Brain pericyte (primary cell): ENCODE results near the gene YIF1A.
"Not testable (repeated sequence)": the region's sequence is repeated elsewhere in the genome, so short reads cannot be mapped to it uniquely, and the experiment has no call there.

Experiments used
- DNase-seq: peaks from one replicate; pipeline ENCODE4 v3.0.0-alpha.2; 2012; ENCODE audit warnings: low read depth, low spot score

YIF1A gene

DNA sequence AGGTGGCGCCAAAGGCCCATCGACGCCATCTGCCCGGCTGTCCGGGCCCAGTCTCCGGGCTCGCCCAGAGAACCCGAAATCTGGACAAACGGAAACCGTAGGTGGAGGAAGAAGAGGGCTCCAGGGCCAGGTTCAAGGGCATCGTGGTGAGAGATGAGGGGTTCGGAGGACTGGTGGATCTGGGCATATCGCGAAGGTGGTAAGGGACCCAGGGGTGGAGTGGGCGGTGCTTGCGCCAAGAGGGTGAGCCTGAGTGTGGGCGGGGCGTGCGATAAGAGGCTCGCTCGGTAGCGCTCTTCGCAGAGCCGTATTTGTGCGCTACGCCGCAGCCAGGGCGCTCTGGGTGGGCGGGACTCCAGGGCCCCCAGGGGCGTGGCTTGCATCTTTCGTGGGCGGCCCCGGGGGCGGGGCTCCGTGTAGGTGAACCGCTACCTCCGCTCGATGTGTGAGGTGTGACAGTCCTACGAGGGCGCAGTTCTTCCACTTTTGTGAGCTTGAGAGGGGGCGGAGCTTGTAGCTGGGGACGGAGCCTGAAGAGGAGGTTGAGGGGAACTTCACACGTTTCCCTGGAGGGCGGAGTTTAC, 23.1 kb upstream of the YIF1A start:
- DNase-seq: no peak

DNA sequence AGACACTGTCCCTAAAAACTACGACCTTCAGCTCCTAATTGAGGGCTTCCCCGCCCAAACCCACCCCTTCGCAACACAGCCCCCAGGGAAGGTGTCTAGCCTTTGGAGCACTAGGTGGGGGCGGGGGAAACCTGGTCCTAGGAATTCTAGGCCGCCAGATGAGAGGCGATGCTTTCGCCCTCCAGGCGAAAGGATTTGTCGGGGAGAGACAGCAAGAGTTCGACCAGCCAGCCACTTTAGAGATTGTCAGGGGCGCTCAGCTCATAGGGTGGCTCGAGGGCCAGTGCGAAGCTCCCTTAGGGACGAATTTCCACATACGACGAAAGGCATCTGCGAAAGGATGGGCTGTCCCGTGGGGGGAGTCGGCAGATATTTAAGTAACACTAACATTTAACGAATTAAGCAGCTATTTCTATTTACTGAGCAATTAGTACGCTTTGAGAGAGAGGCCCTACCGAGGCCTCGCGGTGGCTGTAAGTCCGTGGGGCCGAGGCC, 22.6 kb upstream of the YIF1A start:
- DNase-seq: no peak

DNA sequence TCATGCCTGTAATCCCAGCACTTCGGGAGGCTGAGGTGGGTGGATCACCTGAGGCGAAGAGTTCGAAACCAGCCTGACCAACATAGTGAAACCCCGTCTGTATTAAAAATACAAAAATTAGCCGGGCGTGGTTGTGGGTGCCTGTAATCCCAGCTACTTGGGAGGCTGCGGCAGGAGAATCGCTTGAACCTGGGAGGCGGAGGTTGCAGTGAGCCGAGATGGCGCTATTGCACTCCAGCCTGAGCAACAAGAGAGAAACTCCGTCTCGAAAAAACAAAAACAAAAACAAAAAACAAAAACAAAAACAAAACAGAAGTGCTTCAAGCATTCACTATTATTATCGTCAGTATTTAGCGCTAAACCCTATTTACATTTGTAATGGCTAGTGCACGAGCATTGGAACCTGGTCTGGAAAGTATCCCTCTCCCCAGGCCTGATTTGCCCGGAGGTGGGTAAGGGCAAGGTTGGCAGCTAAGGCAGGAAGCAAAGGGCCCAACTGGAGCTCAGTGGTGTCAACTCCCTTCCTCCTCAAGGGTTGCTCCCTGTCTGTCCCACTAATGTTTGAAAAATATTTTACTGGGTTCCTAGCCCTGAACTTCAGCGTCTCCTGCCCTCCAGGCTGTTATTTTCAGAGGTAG, 22.0 kb upstream of the YIF1A start:
- DNase-seq: not testable (repeated sequence)

- DNase-seq: no peak
These were observed 21.4 kb upstream of the YIF1A start for GRCh38 chr11:66310324-66310723.

DNA sequence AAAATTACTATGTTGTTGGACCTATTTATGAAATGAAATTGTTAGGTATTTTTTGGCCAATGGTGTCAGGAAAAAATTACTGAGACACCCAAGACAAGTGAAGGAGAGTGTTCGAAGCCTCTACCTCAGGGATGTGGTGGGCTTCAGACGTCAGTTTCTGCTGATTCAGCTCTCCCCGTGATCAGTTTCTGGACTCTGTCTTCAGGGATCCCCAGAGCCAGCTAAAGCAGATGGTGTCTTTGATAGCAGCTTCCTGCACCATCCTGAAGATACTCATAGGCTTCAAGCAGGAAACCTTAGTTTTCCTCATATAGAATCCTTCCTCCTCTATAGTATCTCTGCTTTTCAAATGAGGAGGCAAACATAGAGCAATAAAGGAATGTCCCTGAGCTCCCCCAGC, 20.5 kb upstream of the YIF1A start:
- no peak for DNase-seq

GRCh38 chr11:66302656-66303055, 13.7 kb upstream of the YIF1A start:
- no peak for DNase-seq

- no peak for DNase-seq
These were observed 10.2 kb upstream of the YIF1A start for GRCh38 chr11:66299186-66299585.

- DNase-seq: no peak
These were observed 8.7 kb upstream of the YIF1A start for GRCh38 chr11:66297610-66298009.

DNA sequence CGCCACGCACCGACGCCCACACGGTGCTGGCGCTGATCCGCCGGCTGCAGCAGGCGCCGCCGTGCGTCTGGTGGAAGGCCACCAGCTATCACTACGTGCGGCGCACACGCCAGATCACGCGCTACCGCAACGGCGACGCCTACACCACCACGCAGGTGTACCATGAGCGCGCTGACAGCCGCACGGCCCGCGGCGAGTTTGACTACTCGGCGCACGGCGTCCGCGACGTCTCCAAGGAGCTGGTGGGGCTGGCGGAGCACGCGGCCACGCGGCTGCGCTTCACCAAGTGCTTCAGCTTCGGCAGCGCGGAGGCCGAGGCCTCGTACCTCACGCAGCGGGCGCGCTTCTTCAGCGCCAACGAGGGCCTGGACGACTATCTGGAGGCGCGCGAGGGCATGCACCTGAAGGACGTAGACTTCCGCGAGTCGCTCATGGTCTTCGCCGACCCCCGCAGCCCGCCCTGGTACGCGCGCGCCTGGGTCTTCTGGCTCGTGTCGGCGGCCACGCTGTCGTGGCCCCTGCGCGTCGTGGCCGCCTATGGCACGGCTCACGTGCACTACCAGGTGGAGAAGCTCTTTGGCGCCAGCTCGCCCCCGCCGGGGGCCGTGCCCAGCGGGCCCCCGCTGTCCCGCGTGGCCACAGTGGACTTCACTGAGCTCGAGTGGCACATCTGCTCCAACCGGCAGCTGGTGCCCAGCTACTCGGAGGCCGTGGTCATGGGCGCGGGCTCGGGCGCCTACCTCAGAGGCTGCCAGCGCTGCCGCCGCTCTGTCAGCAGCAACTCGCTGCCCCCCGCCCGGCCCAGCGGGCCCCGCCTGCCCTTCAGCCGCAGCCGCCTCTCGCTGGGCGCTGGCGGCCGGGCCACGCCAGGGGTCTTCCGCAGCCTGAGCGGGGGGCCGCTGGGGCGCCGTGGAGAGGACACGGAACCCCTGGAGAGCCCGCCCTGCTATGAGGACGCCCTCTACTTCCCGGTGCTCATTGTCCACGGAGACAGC, 6.0 kb upstream of the YIF1A start:
- DNase-seq: no peak

DNA sequence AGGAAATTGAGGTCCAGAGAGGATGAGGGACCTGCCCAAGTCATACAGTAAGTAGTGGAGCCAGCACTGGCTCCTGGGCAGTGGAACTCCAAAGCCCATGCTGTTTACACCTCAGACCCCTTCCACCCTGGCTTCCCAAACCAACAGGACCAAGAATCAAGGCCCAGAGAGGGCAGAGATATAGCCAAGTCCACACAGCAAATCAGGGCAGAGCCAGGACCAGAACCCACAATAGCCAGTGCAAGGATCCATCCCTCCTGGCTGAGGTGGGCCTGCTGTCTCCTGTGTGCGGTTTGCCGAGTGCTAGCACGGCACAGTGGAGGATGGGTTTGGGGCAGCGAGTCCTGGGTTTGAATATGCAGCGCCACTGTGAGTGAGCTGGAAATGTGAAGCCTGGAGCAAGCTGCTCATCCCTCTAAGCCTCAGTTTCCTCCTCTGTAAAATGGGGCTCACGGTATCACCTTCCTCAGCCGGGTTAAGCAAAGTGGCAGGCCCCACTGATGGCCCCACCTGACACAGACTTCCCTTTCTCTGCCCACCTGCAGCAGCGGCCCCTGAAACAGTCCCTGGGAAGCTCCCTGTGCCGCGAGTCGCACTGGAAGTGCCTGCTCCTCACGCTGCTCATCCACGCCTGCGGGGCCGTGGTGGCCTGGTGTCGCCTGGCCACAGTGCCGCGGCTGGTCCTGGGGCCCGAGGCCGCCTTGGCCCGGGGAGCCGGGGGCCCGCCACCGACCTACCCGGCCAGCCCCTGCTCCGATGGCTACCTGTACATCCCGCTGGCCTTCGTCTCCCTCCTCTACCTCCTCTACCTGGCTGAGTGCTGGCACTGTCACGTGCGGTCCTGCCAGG, 5.1 kb upstream of the YIF1A start:
- no peak for DNase-seq

- no peak for DNase-seq
These were observed 4.4 kb upstream of the YIF1A start for GRCh38 chr11:66293352-66293751.

DNA sequence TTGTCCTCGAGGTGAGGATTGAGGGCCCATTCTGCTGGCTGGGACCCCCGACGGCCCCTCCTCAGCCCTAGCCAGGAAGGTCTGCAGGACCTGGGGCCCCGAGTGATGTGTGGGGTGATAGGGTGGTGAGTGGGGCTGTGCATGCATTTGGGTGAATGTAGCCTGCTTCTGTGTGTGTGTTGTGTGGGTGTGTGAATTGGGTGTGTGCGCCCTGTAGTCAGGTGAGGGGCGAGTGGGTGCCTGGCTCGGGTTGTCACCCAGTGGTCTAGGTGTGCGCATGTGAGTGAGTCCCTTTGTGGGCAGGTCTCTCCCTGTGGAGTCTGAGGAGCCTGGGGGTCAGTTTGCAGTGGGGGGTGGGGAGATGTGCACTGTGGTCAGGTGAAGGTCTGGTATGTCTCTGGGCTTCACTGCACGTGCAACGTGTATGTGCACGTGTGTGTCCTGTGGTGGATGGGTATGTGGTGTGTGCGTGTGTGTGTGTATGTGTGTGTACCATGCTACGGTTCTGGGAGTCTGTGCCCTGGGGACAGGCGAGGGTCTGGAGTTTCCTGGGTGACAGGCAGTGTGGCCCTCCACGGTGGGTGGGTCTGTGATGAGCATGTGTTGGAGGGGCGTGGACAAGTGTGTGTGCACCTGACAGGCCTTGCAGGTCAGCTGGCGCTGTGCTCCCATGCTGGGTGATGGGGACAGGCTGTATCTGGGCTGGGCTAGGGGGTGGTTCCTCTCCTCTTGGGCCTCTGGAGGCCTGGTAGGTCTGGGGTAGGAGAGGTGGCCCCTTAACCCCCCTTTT, 3.8 kb upstream of the YIF1A start:
- no peak for DNase-seq

- DNase-seq: no peak
These were observed 3.0 kb upstream of the YIF1A start, which contains the start of gene TMEM151A for GRCh38 chr11:66291706-66292542. TMEM151A (plus strand) TSS chr11:66291894; CDS start chr11:66292014, 120 bp downstream.

GRCh38 chr11:66291303-66291705, 2.4 kb upstream of the YIF1A start:
- DNase-seq: no peak

- DNase-seq: no peak
These were observed 1.3 kb upstream of the YIF1A start for GRCh38 chr11:66290330-66290621.

DNA sequence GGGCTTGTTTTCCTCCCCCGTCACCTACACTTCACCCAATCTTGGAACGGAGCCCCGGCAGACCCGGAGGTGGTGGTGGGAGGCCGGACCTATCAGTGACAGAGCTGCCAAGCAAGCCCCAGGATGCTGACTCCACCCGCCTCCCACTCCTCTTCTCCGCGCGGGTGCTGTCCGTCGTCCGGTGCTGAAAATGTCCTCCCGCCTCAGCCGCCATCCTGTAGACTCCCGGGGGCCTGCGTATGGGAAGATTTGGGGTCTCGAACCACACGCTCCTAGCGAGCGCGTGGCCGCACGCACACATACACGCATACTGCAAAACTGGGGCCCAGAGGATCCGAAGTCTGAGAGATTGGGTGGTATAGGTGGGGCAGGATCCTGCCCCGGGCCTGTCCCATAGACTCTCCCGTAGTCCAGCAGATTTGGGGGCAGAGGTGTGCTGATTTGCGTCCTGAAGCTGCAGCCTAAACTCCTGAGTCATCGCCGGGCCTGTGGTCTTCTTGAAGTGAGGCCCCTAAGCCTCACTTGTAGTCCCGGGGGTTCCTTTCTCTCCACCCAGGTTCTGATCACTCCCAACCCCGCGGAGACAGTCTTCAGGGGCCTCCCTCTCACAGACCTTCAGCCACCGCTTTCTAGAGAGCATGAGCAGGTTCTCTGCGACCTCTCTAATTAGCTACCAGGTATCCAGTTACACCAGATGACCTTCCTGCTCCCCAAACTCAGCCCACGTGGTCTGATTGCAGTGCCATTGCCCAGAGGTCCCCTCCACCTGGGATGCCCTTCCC, 796 bp upstream of the YIF1A start:
- DNase-seq: no peak

- DNase-seq: no peak
These were observed 863 bp downstream of the YIF1A start for GRCh38 chr11:66287889-66288670.

- DNase-seq: no peak
These were observed 1.6 kb downstream of the YIF1A start for GRCh38 chr11:66287211-66287888.
